Kidney tubule cell (primary cell): ENCODE measurements around the gene GALNT8.
"Not testable (repeated sequence)": the region's sequence is repeated elsewhere in the genome, so short reads cannot be mapped to it uniquely, and the experiment has no call there.

Experiments used
- DNase-seq: peaks from one replicate; pipeline ENCODE4 v3.0.0-alpha.2; 2018; ENCODE audit warnings: low spot score

GALNT8 gene

DNA sequence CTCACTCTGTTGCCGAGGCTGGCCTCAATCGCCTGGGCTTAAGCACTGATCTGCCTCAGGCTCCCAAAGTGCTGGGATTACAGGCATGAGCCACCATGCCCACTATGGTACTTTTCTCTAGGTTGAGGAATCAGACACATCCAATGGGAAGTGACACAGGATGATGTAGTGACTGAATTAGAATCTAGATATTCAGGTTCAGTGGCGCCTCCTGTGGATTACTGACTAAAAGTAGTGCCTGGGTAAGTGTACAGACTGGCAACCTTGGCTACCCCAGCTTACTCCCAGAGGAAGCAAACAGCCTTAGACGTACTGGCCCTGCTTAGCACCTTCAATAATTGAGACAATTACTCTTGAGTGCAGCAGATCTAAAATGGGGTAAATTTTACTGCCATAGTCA is 22.8 kb downstream of the GALNT8 start:
- no peak for DNase-seq

GRCh38 chr12:4744709-4745108 is 24.5 kb downstream of the GALNT8 start:
- DNase-seq = no peak

GRCh38 chr12:4745249-4745648 is 25.0 kb downstream of the GALNT8 start:
- DNase-seq = no peak

DNA sequence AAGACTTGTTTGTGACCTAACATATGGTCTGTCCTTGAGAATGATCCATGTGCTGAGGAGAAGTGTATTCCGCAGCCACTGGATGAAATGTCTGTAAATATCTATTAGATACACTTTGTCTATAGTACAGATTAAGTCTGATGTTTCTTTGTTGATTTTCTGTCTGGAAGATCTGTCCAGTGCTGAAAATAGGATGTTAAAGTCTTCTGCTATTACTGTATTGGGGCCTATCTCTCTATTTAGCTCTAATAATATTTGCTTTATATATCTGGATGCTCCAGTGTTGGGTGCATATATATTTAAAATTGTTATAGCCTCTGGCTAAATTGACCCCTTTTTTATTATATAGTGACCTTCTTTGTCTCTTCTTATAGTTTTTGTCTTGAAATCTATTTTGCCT is 31.5 kb downstream of the GALNT8 start:
- not testable (repeated sequence) for DNase-seq

- no peak for DNase-seq
Observed at GRCh38 chr12:4762773-4763172, 42.6 kb downstream of the GALNT8 start.

GRCh38 chr12:4763549-4763948 is 43.3 kb downstream of the GALNT8 start:
- DNase-seq = no peak

- no peak for DNase-seq
Observed at GRCh38 chr12:4766445-4766844, 46.2 kb downstream of the GALNT8 start.

DNA sequence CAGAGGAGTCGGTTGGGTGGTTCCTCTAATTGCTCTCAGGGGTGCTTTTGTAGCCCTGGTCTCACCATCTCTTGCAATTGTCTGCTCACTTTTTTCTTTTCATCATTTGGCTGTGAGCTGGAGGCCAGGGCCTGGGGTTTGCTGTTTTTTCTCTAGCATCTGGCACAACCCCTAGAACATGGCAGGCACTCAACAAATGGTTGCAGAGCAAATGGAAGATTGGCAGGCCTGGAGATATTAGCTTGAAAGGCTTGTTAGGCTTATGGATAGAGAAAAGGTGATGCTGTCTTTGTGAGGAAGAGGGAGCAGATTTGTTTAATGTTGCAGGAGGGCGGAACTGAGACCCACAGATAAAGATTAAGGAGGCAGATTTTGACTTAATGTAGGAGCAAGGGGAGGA is 47.0 kb downstream of the GALNT8 start:
- DNase-seq = no peak

DNA sequence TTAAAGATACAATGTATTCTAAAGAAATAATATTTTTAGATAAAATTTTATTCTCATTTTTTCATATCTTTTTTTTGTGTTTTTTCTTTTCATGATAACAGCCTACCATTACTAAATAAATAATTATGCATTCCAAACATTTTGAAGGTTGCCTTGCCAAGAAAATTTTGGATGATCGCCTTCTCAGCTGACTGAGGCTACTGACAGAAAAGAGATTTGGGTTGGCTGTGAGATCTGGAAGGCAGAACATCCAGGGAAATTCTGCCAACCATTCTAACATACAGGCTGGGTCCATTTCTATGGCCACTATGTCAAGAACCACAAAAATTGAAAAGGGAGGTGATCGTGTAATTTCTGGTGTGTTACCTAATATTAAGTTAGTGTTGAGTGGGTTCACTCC is 48.1 kb downstream of the GALNT8 start:
- no peak for DNase-seq

- DNase-seq = no peak
Observed at GRCh38 chr12:4769073-4769472, 48.9 kb downstream of the GALNT8 start.

- no peak for DNase-seq
Observed at GRCh38 chr12:4771172-4771959, 51.2 kb downstream of the GALNT8 start.

DNA sequence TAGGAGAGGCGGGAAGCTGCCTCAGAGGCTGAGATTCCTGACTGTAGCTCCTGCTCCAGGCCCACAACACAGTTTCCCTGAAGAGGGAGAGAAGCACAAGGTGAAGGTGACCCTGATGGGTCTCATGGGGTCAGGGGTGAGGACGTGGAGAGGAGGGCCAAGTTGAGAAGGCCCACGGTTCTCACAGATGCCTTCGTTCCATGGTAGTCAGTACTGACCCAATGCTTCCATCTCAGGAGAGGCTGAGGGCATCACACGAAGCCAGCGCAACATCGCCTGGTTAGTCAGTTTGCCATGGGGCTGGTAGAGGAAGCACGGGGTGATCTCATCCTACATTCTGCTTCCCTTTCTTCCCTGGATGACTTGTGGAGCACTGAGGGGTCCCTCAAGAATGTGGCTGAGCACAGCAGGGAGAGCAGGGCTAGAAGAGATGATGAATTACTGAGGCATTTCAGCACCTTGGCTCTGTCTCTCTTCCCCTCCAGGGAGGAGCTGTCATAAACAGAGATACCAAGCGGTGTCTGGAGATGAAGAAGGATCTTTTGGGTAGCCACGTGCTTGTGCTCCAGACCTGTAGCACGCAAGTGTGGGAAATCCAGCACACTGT is 51.9 kb downstream of the GALNT8 start:
- peak; percentile 26 for DNase-seq

GRCh38 chr12:4775936-4776335 is 55.7 kb downstream of the GALNT8 start:
- DNase-seq = no peak

DNA sequence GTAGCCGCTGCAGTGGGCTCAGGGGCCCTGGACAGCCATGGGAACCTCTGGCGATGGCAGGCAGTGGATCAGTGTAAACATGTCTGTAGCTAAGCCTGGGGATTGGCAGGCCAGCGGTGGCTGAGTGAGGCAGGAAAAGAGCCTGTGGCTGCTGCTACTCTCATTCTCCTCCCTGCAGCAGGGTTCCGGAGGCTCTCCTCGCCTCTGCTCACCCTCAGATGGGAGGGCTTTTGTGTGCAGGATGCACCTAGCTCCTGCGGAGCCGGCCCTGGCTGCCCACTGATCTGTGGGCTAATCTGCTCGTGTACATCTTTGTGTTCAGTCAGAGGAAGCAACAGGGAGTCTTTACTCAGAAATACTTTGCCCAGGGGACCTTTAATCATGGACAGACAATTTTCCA is 59.5 kb downstream of the GALNT8 start:
- DNase-seq = no peak

GRCh38 chr12:4780641-4781611 is 60.7 kb downstream of the GALNT8 start:
- DNase-seq = no peak

DNA sequence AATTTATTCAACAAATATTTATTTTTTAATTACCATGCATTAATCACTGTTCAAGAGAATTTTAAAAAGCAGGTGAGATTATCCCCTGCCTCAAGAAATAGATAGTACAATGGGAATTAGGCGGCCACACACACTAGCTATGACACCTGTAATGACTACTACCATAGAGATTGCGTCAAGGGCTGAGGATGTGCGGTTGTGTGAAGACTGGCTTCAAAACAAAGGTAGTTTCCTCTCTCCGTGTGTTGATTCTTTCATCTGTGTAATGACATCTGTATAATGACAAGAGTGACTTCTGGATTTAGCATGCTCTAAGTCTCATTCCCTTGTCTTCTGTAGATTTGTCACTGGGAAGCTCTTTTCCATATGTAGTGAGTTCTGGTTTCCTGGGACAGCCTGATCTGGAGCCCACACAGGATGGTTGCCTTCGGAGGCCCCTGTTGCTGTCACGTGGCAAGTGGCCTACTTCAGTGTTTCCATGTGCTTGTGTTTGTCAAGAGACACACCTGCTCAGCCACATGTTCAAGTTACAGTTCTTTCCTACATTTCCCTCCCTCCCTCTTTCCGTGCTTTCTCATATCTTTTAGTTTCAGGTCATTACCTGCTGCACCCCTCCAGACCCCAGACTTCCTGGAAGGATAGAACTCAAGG is 64.3 kb downstream of the GALNT8 start:
- DNase-seq = no peak

- no peak for DNase-seq
Observed at GRCh38 chr12:4786795-4787194, 66.6 kb downstream of the GALNT8 start.

DNA sequence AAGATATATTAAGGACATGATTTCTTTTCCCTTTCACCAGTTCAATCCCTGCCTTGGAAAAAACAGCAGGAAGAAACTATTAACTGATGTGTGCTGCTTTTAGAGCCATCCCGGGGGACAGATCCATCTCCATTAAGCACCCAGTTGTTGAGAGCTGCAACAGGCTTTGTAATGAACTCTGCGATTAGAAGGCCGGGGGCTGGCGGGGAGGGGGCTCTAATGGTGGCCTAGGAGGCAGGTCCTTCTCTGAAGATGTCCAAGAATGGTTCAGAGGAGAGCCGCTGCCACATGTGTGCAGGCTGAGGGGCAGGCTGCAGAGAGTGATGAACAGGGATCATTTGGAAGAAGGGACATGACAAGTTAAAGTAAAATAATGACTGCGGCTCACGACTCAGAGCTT is 67.8 kb downstream of the GALNT8 start:
- no peak for DNase-seq

GRCh38 chr12:4789776-4790175 is 69.6 kb downstream of the GALNT8 start:
- no peak for DNase-seq

GRCh38 chr12:4791497-4791896 is 71.3 kb downstream of the GALNT8 start:
- no peak for DNase-seq

DNA sequence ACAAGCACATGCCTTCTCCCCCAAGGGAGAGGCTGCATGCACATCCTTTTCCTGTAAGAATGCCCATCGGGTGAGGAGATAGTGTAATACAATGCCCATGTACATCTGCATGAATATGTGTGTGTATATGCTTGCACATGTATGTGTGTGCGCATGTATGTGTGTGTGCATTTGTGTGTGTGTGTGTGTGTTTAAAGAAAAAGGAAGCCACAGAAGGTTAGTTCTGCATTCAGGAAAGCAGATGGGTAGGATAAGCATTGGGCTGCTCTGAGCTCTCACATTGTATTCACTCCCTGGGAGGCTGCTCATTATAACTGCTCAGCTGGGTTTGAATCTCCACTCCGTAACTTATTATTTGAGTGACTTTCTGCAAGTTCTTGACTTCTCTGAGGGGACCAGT is 74.3 kb downstream of the GALNT8 start:
- no peak for DNase-seq

- DNase-seq = no peak
Observed at GRCh38 chr12:4796216-4796615, 76.0 kb downstream of the GALNT8 start.
